Measurements from ENCODE around the gene NRARP.

NRARP gene

GRCh38 chr9:137295238-137295811 lies 6.7 kb downstream of the NRARP start:
- DNase-seq (ENCODE audit: insufficient read length, low spot score) (peak; percentile 91), FAIRE-seq (peak; percentile 90)
- TF ChIP-seq PAX5 (IDR thresholded peaks at IDR 0.05; ENCODE audit: insufficient read depth, low read length, severe bottlenecking) (peak; percentile 69), POLR2A (IDR thresholded peaks at IDR 0.05; ENCODE audit: low read depth, low read length) (no peak)

- no peak for FAIRE-seq
- TF ChIP-seq POU2F2 (IDR thresholded peaks at IDR 0.05; ENCODE audit: low read depth, low read length): no peak
- TF ChIP-seq PAX5 (IDR thresholded peaks at IDR 0.05; ENCODE audit: insufficient read depth, low read length, severe bottlenecking): no peak
- no peak for TF ChIP-seq SPI1 (IDR thresholded peaks at IDR 0.05; ENCODE audit: low read depth, low read length)
- TF ChIP-seq POLR2AphosphoS5 (IDR thresholded peaks at IDR 0.05; ENCODE audit: low read depth, low read length): no peak
- no peak for TF ChIP-seq TAF1 (IDR thresholded peaks at IDR 0.05; ENCODE audit: low read depth, low read length)
- TF ChIP-seq POLR2A (IDR thresholded peaks at IDR 0.05; ENCODE audit: low read depth, low read length): no peak
- DNase-seq (ENCODE audit: insufficient read length, low spot score): no peak
These were observed 7.3 kb downstream of the NRARP start for GRCh38 chr9:137294681-137295237.

- no peak for DNase-seq (ENCODE audit: insufficient read length, low spot score)
- TF ChIP-seq PAX5 (IDR thresholded peaks at IDR 0.05; ENCODE audit: insufficient read depth, low read length, severe bottlenecking) (no peak), POU2F2 (IDR thresholded peaks at IDR 0.05; ENCODE audit: low read depth, low read length) (no peak), SPI1 (IDR thresholded peaks at IDR 0.05; ENCODE audit: low read depth, low read length) (no peak), TAF1 (IDR thresholded peaks at IDR 0.05; ENCODE audit: low read depth, low read length) (no peak), POLR2A (IDR thresholded peaks at IDR 0.05; ENCODE audit: low read depth, low read length) (no peak), POLR2AphosphoS5 (IDR thresholded peaks at IDR 0.05; ENCODE audit: low read depth, low read length) (no peak)
- FAIRE-seq: peak; percentile 54
These were observed 7.9 kb downstream of the NRARP start for GRCh38 chr9:137294091-137294680.

GRCh38 chr9:137293482-137294090 lies 8.5 kb downstream of the NRARP start:
- TF ChIP-seq TAF1 (IDR thresholded peaks at IDR 0.05; ENCODE audit: low read depth, low read length): no peak
- TF ChIP-seq POLR2A (IDR thresholded peaks at IDR 0.05; ENCODE audit: low read depth, low read length): no peak
- no peak for FAIRE-seq
- no peak for DNase-seq (ENCODE audit: insufficient read length, low spot score)

GRCh38 chr9:137293094-137293481 lies 9.0 kb downstream of the NRARP start:
- DNase-seq (ENCODE audit: insufficient read length, low spot score): no peak
- TF ChIP-seq POLR2AphosphoS5 (IDR thresholded peaks at IDR 0.05; ENCODE audit: low read depth, low read length): no peak
- no peak for TF ChIP-seq POU2F2 (IDR thresholded peaks at IDR 0.05; ENCODE audit: low read depth, low read length)
- no peak for TF ChIP-seq TAF1 (IDR thresholded peaks at IDR 0.05; ENCODE audit: low read depth, low read length)
- no peak for TF ChIP-seq PAX5 (IDR thresholded peaks at IDR 0.05; ENCODE audit: insufficient read depth, low read length, severe bottlenecking)
- no peak for TF ChIP-seq SPI1 (IDR thresholded peaks at IDR 0.05; ENCODE audit: low read depth, low read length)
- TF ChIP-seq POLR2A (IDR thresholded peaks at IDR 0.05; ENCODE audit: low read depth, low read length): no peak
- FAIRE-seq: no peak

GRCh38 chr9:137286975-137287383 lies 15.1 kb downstream of the NRARP start:
- DNase-seq (ENCODE audit: insufficient read length, low spot score) (no peak), FAIRE-seq (peak; percentile 66)
- TF ChIP-seq POLR2A (IDR thresholded peaks at IDR 0.05; ENCODE audit: low read depth, low read length) (no peak), POU2F2 (IDR thresholded peaks at IDR 0.05; ENCODE audit: low read depth, low read length) (no peak), SPI1 (IDR thresholded peaks at IDR 0.05; ENCODE audit: low read depth, low read length) (no peak), PAX5 (IDR thresholded peaks at IDR 0.05; ENCODE audit: insufficient read depth, low read length, severe bottlenecking) (no peak), TAF1 (IDR thresholded peaks at IDR 0.05; ENCODE audit: low read depth, low read length) (no peak), POLR2AphosphoS5 (IDR thresholded peaks at IDR 0.05; ENCODE audit: low read depth, low read length) (no peak)

GRCh38 chr9:137281345-137282116 lies 20.5 kb downstream of the NRARP start:
- no peak for FAIRE-seq
- TF ChIP-seq POLR2AphosphoS5 (IDR thresholded peaks at IDR 0.05; ENCODE audit: low read depth, low read length) (no peak), POLR2A (IDR thresholded peaks at IDR 0.05; ENCODE audit: low read depth, low read length) (no peak), TAF1 (IDR thresholded peaks at IDR 0.05; ENCODE audit: low read depth, low read length) (no peak), POU2F2 (IDR thresholded peaks at IDR 0.05; ENCODE audit: low read depth, low read length) (no peak), PAX5 (IDR thresholded peaks at IDR 0.05; ENCODE audit: insufficient read depth, low read length, severe bottlenecking) (no peak), SPI1 (IDR thresholded peaks at IDR 0.05; ENCODE audit: low read depth, low read length) (no peak)
- no peak for DNase-seq (ENCODE audit: insufficient read length, low spot score)

- DNase-seq (ENCODE audit: insufficient read length, low spot score): no peak
- FAIRE-seq: no peak
- no peak for TF ChIP-seq POLR2AphosphoS5 (IDR thresholded peaks at IDR 0.05; ENCODE audit: low read depth, low read length)
- TF ChIP-seq PAX5 (IDR thresholded peaks at IDR 0.05; ENCODE audit: insufficient read depth, low read length, severe bottlenecking): no peak
- TF ChIP-seq POLR2A (IDR thresholded peaks at IDR 0.05; ENCODE audit: low read depth, low read length): no peak
- no peak for TF ChIP-seq SPI1 (IDR thresholded peaks at IDR 0.05; ENCODE audit: low read depth, low read length)
- TF ChIP-seq POU2F2 (IDR thresholded peaks at IDR 0.05; ENCODE audit: low read depth, low read length): no peak
- no peak for TF ChIP-seq TAF1 (IDR thresholded peaks at IDR 0.05; ENCODE audit: low read depth, low read length)
These were observed 21.4 kb downstream of the NRARP start for GRCh38 chr9:137280474-137281344.

Data from GM12891 (cell line).